SK-N-DZ (cell line): ENCODE results near the gene TOLLIP.

ENCODE experiments used
- DNase-seq: peaks from one replicate; pipeline ENCODE4 v3.0.0-alpha.2; 2015; ENCODE audit warnings: low spot score

The TOLLIP gene

GRCh38 chr11:1298695-1299492, 10.5 kb downstream of the TOLLIP start:
- DNase-seq = no peak

GRCh38 chr11:1297576-1298473, 11.6 kb downstream of the TOLLIP start:
- no peak for DNase-seq

GRCh38 chr11:1297011-1297575, 12.3 kb downstream of the TOLLIP start:
- DNase-seq = no peak

- no peak for DNase-seq
Observed at GRCh38 chr11:1296287-1296686, 13.1 kb downstream of the TOLLIP start.

GRCh38 chr11:1295591-1295990, 13.8 kb downstream of the TOLLIP start:
- no peak for DNase-seq

GRCh38 chr11:1295086-1295485, 14.3 kb downstream of the TOLLIP start:
- DNase-seq = no peak

GRCh38 chr11:1293619-1294015, 15.8 kb downstream of the TOLLIP start:
- no peak for DNase-seq

GRCh38 chr11:1292644-1293618, 16.5 kb downstream of the TOLLIP start:
- DNase-seq = no peak

- no peak for DNase-seq
Observed at GRCh38 chr11:1292018-1292643, 17.3 kb downstream of the TOLLIP start.

- DNase-seq = no peak
Observed at GRCh38 chr11:1291295-1292017, 18.0 kb downstream of the TOLLIP start.

- no peak for DNase-seq
Observed at GRCh38 chr11:1290052-1291040, 19.1 kb downstream of the TOLLIP start.

- DNase-seq = no peak
Observed at GRCh38 chr11:1289211-1289935, 20.1 kb downstream of the TOLLIP start.

GRCh38 chr11:1288426-1289151, 20.8 kb downstream of the TOLLIP start:
- no peak for DNase-seq

GRCh38 chr11:1287928-1288327, 21.5 kb downstream of the TOLLIP start:
- DNase-seq = no peak

GRCh38 chr11:1285876-1286275, 23.6 kb downstream of the TOLLIP start:
- no peak for DNase-seq

GRCh38 chr11:1285316-1285744, 24.1 kb downstream of the TOLLIP start:
- no peak for DNase-seq

- no peak for DNase-seq
Observed at GRCh38 chr11:1283906-1284305, 25.5 kb downstream of the TOLLIP start.
